GM19240 (cell line): ENCODE data around the gene ETS2.
A peak's percentile ranks its signal among the peaks of the same experiment; 100 is the strongest.
"Not testable (repeated sequence)": the region's sequence is repeated elsewhere in the genome, so short reads cannot be mapped to it uniquely, and the experiment has no call there.

Source experiments
- DNase-seq: peaks from one replicate; pipeline ENCODE4 v3.0.0; 2011; ENCODE audit warnings: low spot score; ENCODE audit not compliant: insufficient read length

Gene ETS2

DNA sequence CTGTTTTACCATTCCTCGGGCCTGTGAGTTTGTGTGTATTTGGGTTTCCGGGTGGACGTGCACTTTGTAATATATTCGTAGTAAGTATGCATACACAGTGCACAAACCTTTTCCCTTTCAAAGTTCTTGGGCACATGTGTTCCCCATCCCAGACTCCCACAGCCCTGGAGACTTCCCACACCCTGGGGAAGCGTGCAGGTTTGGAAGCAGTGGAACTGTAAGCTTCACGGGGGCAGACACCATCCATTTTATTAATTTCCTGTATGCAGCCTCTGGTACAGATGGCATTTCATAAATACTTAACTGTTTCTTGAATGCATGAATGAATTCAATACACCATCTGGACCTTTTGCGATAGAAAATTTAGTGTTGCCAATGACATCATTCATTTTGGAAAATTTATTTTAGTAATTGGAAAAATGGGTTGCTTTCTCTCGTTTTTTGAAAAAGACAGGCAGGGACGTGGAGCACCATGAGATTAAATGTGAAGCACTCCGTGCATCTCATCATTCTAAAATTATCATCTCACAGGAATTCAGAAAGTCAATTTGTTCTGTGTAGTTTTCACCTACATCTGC, 10.8 kb downstream of the ETS2 start:
- no peak for DNase-seq

DNA sequence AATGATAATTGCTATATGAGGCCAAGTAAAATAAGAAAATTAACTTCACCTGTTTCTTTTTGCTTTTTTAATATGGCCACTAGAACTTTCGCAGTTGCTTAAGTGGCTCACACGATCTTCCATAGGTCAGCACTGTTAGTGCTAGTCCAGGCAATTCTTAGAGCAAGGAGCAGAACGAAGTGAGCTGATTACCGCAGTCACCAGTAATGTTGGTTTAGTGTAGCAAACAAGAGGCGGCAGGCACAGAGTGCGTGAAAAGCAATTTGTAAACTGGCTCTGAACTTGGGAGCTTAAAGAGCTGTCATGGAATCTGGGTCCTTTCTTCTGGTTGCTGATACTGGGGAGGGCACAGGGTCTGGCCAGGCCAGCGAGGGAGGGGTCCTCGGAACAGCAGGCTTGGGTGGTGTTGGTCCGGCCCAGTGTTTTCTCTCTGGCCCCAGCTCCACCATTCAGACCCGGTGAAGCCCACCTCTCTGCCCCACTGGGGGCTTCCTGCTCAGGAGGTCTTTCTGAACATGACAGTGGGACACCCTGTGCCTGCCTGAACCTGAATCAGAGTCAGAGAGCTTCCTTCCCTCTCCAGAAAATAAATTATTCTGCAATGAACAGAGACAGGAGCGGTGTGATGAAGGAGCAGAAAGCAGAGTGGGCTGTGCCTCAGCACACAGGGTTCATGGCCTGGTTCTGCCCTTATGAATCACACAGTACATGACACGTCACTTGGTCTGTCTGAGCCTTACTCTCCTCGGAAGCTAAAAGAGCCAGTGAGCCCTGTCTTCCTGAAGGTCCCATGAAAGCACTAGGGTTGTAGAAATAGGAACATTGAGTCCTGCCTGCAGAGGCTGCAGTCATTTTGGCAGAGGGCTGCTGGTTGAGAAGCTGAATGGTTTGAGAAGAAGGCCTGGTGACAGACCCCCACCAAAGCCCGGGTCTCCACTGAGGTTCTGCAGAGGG, 11.9 kb downstream of the ETS2 start:
- no peak for DNase-seq

DNA sequence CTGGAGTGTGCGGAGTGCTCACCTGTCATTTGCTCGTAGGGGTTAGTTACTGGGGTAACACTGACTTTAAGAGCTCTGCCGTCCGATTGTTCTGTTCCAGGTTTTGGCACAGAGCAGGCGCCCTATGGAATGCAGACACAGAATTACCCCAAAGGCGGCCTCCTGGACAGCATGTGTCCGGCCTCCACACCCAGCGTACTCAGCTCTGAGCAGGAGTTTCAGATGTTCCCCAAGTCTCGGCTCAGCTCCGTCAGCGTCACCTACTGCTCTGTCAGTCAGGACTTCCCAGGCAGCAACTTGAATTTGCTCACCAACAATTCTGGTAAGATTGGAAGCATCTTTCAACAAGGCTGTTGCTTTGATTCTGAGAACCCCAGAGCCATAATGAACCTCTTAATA, 12.6 kb downstream of the ETS2 start:
- no peak for DNase-seq

DNA sequence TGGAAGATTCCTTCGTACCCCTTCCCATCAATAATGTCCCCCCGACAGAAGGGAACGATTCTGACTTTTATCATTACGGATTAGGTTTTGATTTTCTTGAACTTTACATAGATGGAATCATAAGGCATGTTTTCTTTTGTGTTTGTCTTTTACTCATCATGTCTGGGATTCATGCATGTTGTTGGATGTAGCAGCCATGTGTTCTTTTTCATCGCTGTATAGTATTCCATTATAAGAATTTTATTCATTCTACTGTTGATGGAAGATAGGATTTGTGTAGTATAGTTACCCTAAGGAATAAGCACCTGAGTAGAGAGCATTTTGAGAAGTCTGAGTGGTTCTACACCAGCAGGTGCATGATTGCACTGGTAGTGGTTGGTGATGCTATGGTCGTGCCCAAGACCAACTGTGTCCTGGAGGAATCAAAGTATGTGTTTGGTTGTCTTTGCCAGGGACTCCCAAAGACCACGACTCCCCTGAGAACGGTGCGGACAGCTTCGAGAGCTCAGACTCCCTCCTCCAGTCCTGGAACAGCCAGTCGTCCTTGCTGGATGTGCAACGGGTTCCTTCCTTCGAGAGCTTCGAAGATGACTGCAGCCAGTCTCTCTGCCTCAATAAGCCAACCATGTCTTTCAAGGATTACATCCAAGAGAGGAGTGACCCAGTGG, 13.5 kb downstream of the ETS2 start:
- no peak for DNase-seq

DNA sequence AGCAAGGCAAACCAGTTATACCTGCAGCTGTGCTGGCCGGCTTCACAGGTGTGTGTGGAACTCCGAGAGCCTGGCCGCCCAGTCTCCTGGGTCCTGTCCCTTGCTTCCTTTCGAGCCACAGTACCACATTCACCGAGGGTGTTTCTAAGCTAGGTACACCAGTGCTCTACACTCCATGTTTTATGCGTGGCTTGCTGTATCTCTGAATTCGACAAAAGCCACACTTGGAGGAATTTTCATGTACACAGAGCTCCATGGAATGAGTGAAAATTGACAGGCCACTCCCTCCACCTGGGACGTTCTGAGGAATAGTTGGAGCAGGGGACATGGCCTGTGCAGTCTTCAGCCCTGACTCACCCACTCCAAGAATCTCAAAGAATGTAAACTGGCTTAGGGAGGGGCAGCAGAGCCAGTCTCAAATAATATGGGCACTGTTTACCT, 14.0 kb downstream of the ETS2 start:
- DNase-seq: no peak

DNA sequence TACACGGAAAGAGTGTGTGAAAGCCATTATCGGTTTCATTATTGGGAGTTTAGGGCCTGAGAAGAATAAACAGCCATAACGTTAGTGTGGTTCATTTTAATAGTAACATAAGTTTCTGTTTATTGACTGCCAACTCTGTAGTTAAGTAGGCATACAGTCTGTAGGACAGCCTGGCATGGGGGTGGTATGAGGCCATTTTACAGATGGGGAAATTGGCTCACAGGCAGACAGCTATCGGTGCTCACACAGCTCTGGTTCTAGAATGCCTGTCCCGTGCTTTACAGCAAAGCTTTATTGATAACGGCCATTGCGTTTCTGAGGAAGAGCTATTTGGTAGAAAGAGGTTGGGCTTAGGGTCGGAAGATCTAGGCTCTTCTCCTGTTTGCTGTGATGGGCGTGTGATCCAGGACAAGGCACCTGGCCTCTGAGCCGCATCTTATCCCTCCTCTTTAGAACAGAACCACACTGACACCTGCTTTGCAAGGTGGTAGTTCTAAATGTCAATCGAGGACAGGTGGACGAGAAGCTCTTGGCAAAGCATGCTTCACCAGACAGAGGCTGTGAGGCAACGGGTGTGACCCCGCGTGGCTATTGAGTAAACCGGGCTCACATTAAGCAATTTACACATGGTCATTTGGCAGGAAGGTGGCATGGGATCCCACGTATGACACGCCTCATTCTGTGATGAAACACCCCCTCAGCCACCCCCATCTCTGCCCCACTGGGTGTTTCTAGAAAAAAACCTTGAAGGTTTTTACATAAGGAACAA, 14.9 kb downstream of the ETS2 start:
- DNase-seq: no peak

DNA sequence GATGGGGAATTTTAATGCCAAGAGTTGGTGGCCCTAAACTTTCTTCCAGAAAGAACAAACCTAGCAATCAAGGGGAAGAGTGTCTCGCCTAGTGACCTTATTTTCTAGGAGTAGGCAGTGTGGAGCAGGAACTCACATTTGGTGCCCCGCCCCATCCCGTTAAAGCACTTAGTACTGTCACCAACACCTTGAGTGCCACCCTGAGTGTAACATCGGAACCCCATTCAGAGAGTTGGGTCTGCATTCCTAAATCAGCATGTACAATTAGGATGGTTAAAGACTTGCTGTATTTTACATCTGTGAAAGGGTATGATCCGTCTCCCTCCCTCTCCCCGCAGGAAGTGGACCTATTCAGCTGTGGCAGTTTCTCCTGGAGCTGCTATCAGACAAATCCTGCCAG, 15.5 kb downstream of the ETS2 start:
- DNase-seq: no peak

DNA sequence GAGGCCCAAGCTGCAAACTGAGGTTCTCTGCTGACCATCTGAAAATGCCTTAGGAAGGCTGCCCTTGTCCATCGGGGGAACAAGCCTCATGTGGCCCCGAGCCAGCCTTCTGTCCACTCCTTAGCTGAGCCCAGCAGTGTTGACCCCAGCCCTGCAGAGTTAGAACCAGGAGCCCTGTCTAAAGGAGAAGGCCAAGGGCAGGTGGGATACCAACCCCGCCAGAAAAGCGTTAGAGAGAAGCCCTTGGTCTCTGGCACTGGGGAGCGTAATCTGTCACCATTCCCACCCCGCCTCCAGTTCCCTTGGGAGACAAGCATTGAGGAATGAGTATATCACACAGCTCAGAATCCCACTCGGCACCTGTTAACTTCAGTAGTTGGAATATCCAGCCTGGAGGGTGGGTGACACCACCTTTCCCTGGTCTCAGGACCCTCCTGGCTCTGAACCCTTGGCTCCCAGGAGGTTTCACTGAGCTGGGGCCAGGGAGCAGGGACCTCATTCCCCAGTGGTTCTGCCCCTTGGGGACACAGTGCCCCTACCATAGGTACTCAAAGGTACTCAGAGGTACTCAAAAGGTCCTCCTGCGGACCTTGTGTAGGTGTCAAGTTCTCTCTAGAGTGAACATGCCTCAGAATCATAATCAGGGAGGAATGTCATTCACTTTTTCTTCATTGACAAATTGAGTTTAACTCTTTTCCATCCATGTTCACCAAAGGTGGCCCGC, 16.4 kb downstream of the ETS2 start:
- no peak for DNase-seq

DNA sequence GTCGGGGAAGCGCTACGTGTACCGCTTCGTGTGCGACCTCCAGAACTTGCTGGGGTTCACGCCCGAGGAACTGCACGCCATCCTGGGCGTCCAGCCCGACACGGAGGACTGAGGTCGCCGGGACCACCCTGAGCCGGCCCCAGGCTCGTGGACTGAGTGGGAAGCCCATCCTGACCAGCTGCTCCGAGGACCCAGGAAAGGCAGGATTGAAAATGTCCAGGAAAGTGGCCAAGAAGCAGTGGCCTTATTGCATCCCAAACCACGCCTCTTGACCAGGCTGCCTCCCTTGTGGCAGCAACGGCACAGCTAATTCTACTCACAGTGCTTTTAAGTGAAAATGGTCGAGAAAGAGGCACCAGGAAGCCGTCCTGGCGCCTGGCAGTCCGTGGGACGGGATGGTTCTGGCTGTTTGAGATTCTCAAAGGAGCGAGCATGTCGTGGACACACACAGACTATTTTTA, 17.1 kb downstream of the ETS2 start:
- no peak for DNase-seq

DNA sequence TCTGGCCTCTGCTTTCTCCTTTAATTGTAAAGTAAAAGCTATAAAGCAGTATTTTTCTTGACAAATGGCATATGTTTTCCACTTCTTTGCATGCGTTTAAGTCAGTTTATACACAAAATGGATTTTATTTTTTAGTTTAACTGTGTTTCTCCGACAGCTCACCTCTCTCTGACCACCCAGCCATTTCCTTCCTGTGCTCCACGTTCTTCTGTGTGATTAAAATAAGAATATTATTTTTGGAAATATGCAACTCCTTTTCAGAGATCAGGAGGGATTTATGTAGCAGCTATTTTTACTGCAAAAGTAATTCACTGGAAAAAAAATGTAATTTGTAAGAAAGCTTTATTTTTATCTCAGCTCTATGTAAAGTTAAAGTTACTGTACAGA, 18.0 kb downstream of the ETS2 start:
- no peak for DNase-seq

DNA sequence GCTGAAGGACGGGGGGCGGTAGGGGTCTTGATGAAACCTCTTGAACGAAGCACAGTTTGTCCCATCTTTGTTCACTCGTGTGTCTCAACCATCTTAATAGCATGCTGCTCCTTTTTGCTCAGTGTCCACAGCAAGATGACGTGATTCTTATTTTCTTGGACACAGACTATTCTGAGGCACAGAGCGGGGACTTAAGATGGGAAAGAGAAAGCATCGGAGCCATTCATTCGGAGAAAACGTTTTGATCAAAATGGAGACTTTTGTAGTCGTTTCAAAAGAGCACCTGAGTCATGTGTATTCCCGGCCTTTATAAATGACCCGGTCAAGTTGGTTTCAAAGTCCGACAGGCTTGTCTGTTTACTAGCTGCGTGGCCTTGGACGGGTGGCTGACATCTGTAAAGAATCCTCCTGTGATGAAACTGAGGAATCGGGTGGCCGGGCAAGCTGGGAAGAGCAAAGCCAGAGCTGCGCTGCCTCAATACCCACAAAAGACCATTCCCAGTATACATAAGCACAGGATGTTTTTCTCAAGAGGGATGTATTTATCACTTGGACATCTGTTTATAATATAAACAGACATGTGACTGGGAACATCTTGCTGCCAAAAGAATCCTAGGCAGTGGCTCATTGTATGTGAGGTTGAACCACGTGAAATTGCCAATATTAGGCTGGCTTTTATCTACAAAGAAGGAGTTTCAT, 18.5 kb downstream of the ETS2 start:
- no peak for DNase-seq

DNA sequence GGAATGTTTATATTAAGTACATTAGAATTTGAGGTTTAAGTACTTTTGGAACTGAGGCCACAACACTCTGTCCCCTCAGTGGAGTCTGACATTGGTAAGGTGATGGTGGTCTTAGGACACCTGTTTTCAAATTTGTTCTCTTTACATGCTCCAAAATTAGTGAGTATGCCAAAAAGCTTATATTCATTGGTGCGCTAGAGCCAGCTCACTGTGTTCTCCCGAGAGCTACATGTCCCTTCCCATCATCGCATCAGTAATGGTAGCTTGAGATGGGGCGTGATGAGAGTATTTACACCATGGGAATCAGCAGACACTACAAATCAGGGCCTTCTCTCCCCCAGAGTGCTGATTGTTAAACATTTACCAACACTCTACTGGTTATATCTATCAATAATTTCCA, 19.5 kb downstream of the ETS2 start:
- no peak for DNase-seq

DNA sequence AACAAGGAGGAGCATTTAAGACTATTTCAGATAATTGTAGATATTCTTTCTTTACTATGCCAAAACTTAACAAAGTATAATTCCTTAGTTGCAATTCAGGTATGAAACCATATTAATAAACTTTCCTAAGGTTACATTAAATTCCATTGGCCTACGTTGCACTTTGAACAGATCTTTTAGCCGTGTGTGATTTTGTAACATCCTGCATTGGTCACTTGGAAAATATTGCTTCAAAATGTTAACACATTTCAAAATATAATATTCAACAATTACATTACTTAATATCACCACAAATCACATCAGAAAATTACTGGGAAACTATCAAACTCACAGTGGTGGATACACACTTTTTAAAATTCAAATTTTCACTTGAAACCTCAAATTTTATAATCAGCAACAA, 20.2 kb downstream of the ETS2 start:
- no peak for DNase-seq

DNA sequence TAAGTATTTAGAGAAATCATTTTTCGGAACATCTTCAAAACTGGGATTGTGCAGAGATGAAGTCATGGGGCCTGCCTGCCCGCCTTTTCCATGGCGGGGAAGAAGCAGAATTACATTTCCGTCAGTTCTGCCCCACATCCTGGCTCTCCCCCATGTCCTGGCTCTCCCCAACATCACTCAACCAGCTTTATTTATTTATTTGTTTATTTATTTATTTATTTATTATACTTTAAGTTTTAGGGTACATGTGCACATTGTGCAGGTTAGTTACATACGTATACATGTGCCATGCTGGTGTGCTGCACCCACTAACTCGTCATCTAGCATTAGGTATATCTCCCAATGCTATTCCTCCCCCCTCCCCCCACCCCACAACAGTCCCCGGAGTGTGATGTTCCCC, 22.4 kb downstream of the ETS2 start:
- DNase-seq: not testable (repeated sequence)

DNA sequence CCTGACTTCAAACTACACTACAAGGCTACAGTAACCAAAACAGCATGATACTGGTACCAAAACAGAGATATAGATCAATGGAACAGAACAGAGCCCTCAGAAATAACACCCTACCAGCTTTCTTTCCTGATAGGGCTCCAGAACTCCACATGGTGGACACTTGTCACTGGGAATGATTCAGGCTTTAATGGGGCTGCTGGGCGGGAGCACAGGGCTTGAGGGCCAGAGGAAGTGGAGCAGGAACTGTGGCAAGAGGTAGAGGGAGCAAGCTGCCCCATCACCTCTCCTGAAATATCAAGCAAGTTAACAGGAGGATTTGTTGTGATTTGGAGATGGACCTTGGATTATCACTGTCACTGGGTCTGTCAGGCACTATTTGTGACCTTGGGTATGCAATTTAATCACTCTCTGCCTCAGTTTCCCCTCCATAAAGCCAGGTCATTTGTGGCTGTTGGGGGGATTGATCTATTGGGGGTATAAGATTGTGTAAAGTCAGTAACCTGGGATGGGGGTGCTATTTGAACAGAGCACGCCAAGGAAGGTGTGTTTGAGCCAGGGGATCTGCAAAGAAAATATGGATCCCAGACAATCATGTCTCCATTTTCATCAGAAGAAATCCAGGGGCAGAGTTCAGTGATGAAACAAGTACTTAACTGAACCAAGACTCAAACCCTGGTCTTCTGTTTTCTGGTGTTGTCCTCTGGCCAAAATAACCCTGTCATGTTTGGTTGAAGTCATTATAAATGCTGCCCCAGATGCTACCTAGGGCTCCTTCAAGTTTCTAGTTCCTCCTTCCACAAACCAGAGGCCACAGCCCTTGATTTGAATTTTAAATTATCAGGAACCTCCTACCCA, 25.2 kb downstream of the ETS2 start:
- DNase-seq: peak; percentile 33

DNA sequence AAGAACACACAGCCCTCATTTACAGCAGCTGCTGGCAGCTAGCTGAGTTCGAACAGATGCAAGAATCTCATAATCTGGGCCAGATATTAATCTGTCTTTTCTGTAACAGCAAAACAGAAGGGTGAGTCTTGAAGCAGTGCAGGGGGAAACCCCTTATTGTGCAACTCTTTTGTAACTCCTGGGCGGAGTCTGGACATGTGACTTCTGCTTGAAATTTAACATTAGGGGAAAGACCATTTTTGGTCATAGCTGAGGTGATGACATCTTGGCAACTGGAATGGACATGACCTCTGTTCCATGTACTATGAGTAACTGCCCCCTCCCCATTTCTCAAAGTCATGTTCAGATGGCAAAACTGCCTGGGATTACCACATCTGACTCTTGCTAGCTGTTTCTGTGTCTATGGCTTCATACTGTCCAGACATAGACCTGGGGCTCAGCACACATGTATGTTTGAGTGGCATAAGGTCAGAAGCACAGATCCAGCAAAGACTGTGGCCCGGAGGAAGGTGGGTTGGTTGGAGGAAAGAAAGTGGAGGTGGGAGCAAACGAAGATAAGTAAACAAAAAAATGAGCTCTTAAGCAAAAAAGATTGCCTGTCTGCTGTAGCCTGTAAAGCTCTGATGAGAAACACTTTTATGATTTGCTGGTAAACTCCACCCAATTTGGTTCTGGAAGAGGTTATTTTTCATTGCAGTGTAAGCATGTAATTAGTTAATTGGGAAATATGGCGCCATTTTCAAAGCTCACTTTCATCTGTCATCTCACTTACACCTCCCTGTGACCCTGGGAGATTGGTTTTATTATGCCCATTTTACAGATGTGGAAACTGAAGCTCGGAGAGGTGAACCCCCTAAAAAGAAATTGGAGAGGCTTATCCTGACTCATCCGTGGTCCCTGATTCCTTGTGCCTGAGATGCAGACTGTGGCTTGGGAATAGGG, 26.1 kb downstream of the ETS2 start:
- DNase-seq: peak; percentile 33

DNA sequence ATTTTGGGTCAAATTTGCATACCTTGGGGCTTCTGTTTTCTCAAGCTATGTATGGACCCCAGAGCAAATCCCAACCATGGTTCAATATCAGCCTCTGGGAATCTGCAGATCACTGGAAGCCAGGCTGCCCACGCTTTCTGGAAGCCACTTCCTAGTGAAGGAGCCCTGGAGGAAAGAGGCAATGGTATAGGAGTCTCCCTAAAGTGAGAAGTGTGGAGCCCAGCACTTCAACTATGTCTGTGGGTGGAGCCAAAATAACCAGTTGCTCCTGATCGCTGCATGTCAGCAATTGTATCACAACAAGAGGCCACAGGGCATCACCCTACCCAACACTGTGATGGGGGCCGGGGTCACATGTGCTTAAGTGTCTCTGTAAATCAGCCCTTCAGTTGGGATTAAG, 26.9 kb downstream of the ETS2 start:
- DNase-seq: no peak

DNA sequence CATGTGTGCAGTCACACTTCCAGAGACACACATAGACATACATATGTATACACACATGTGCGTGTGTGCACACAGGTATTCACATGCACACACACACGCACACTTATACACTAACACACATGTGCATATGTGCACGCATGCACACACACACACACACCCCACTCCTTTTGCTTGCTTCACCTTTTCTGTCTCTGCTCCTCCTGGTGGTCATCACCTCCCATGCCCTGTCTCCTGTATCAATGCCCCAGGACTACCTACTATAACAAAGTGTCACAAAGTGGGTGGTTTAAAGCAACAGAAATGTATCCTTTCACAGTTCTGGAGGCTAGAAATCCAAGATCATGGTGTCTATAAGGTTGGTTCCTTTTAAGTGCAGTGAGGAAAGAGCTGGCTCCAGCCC, 27.4 kb downstream of the ETS2 start:
- DNase-seq: no peak
